HCT116 (cell line): ENCODE measurements around the gene ZNF488. TPM values are rescaled to one million over a fixed set of nuclear protein-coding genes. Genes with fewer than 3 reads are reported as not detected.

Experiments used
- ATAC-seq: fragments of 200-7000 bp; cut with Tn5 transposase; 2 replicates; pipeline ENCODE4 v1.9.1; 2020; ENCODE audit warnings: mild to moderate bottlenecking, moderate library complexity
- BruUV-seq: library from RNA; stranded (reverse); fragments of 400-500 nt; replicated peaks from 2 replicates; lab custom pipeline; 2021; lab: Mats Ljungman, UMichigan
- CTCF ChIA-PET: fragments of 300-600 bp; sonication (Branson Sonifier 250); formaldehyde crosslinking; loops from one replicate; lab custom pipeline; 2021; ENCODE audit warnings: antibody characterized with exemption; lab: Charles Lee
- POLR2A ChIA-PET: fragments of 300-600, 350-600 bp; sonication (Branson Sonifier 250); formaldehyde crosslinking; loops from one replicate; lab custom pipeline; 2021; ENCODE audit warnings: antibody characterized with exemption; lab: Charles Lee
- RAD21 ChIA-PET, 2 experiments: fragments of 300-600 bp; sonication (Branson Sonifier 250); formaldehyde crosslinking; loops; one replicate each; lab custom pipeline; 2023; ENCODE audit warnings: low total read pairs in 2 of 2; ENCODE audit not compliant: uncharacterized antibody in 2 of 2, unreplicated experiment in 2 of 2, low non-redundant PET in 1 of 2; lab: Charles Lee
- DNase-seq: peaks from one replicate; pipeline ENCODE4 v3.0.0-alpha.2; 2010; ENCODE audit warnings: low read depth, low spot score
- H2AFZ ChIP-seq: fragments of 200-600 bp; shearing (Covaris generic), sonication (generic); 2 replicates; pipeline ENCODE4 v1.6.1; 2017; ENCODE audit warnings: low read depth, mixed run types, mixed read lengths, antibody characterized with exemption, low read length; ENCODE audit not compliant: poor library complexity, severe bottlenecking
- H3K27ac ChIP-seq: 2 replicates; pipeline ENCODE4 v1.5.1; 2012; ENCODE audit warnings: low read depth, low read length
- H3K27me3 ChIP-seq: fragments of 200-600 bp; sonication (generic); 2 replicates; pipeline ENCODE4 v1.6.1; 2016; ENCODE audit warnings: mixed run types, low read length, mixed read lengths; ENCODE audit not compliant: insufficient read depth
- H3K36me3 ChIP-seq, 2 experiments: fragments of 200-500 bp in 1 of 2; fragments of 200-600 bp in 1 of 2; sonication (Bioruptor generic) in 1 of 2; sonication (generic) in 1 of 2; 2 replicates each; pipeline versions ENCODE4 v1.5.1 to v1.6.1; 2014 to 2016; ENCODE audit warnings: low read length in 2 of 2, inconsistent platforms in 1 of 2, mixed read lengths in 1 of 2, mixed run types in 1 of 2; ENCODE audit not compliant: insufficient read depth in 2 of 2, control insufficient read depth in 1 of 2
- H3K4me1 ChIP-seq, 2 experiments: fragments of 200-600 bp in 1 of 2; sonication (generic) in 1 of 2; 2 replicates each; pipeline versions ENCODE4 v1.5.1 to v1.6.1; 2012 to 2017; ENCODE audit warnings: low read length in 2 of 2, inconsistent platforms in 1 of 2, mild to moderate bottlenecking in 1 of 2, mixed read lengths in 1 of 2, mixed run types in 1 of 2, moderate library complexity in 1 of 2; ENCODE audit not compliant: insufficient read depth in 2 of 2, control insufficient read depth in 1 of 2
- H3K4me2 ChIP-seq: fragments of 200-600 bp; sonication (generic); 2 replicates; pipeline ENCODE4 v1.6.1; 2017; ENCODE audit warnings: mixed run types, low read length, mixed read lengths
- H3K4me3 ChIP-seq, 2 experiments: fragments of 200-600 bp in 1 of 2; sonication (generic) in 1 of 2; replicated peaks in 1 of 2; 2 replicates each; pipeline ENCODE4 v1.5.1; 2011 to 2016; ENCODE audit warnings: low read length in 2 of 2, control low read depth in 1 of 2, low read depth in 1 of 2, mild to moderate bottlenecking in 1 of 2, mixed read lengths in 1 of 2, mixed run types in 1 of 2
- H3K79me2 ChIP-seq: fragments of 200-600 bp; sonication (generic); 2 replicates; pipeline ENCODE4 v1.6.1; 2017; ENCODE audit warnings: mild to moderate bottlenecking, mixed run types, low read length, moderate library complexity, mixed read lengths; ENCODE audit not compliant: insufficient read depth
- H3K9ac ChIP-seq: fragments of 200-600 bp; sonication (generic); 2 replicates; pipeline ENCODE4 v1.6.1; 2016; ENCODE audit warnings: low read length, mixed read lengths
- H3K9me2 ChIP-seq: fragments of 200-600 bp; sonication (generic), shearing (Covaris generic); 2 replicates; pipeline ENCODE4 v1.6.1; 2017; ENCODE audit warnings: mixed run types, mild to moderate bottlenecking, moderate library complexity; ENCODE audit not compliant: insufficient read depth
- H3K9me3 ChIP-seq, 2 experiments: fragments of 200-500 bp in 1 of 2; fragments of 200-600 bp in 1 of 2; sonication (Bioruptor generic) in 1 of 2; sonication (generic) in 1 of 2; 2 replicates each; pipeline ENCODE4 v1.6.1; 2014 to 2017; ENCODE audit warnings: low read length in 2 of 2, mixed read lengths in 2 of 2, inconsistent platforms in 1 of 2, low read depth in 1 of 2, mild to moderate bottlenecking in 1 of 2, mixed run types in 1 of 2, moderate library complexity in 1 of 2; ENCODE audit not compliant: control insufficient read depth in 1 of 2, insufficient read depth in 1 of 2
- H4K20me1 ChIP-seq: fragments of 200-600 bp; sonication (generic), shearing (Covaris generic); 2 replicates; pipeline ENCODE4 v1.6.1; 2017; ENCODE audit warnings: mixed run types, mild to moderate bottlenecking, moderate library complexity; ENCODE audit not compliant: insufficient read depth
- ATF3 ChIP-seq: IDR thresholded peaks from 2 replicates; pipeline ENCODE4 v1.6.1; 2012
- ELF1 ChIP-seq: IDR thresholded peaks from 2 replicates; pipeline ENCODE4 v1.6.1; 2012; ENCODE audit warnings: low read depth, borderline replicate concordance
- EZH2 ChIP-seq: fragments of 200-600 bp; sonication (generic); IDR thresholded peaks from 2 replicates; pipeline ENCODE4 v1.6.1; 2017; ENCODE audit warnings: antibody characterized with exemption, mixed run types
- EZH2phosphoT487 ChIP-seq: fragments of 200-600 bp; IDR thresholded peaks from 2 replicates; pipeline ENCODE4 v1.6.1; 2018; ENCODE audit warnings: antibody characterized with exemption, borderline replicate concordance
- JUND ChIP-seq: IDR thresholded peaks from 2 replicates; pipeline ENCODE4 v1.6.1; 2012
- MAX ChIP-seq: IDR thresholded peaks from 2 replicates; pipeline ENCODE4 v1.6.1; 2012
- POLR2A ChIP-seq: IDR thresholded peaks from 2 replicates; pipeline ENCODE4 v1.7.0; 2011; ENCODE audit warnings: borderline replicate concordance; ENCODE audit not compliant: insufficient read depth, insufficient read length; ENCODE audit errors: extremely low read depth
- POLR2AphosphoS5 ChIP-seq: IDR thresholded peaks from 2 replicates; pipeline ENCODE4 v1.6.1; 2011; ENCODE audit warnings: mild to moderate bottlenecking, low read depth, low read length, moderate library complexity
- RAD21 ChIP-seq: IDR thresholded peaks from 2 replicates; pipeline ENCODE4 v1.6.1; 2012; ENCODE audit warnings: low read depth, mild to moderate bottlenecking
- SRF ChIP-seq: IDR thresholded peaks from 2 replicates; pipeline ENCODE4 v1.6.1; 2012; ENCODE audit warnings: low read depth
- YY1 ChIP-seq: IDR thresholded peaks from 2 replicates; pipeline ENCODE4 v1.6.1; 2011; ENCODE audit warnings: low read length, low read depth, moderate library complexity, mild to moderate bottlenecking; ENCODE audit not compliant: insufficient replicate concordance; ENCODE audit errors: extremely low read depth
- ZNF274 ChIP-seq: fragments of 200-500 bp; sonication (Bioruptor generic); IDR thresholded peaks from 2 replicates; pipeline ENCODE4 v1.6.1; 2014; ENCODE audit warnings: mild to moderate bottlenecking, low read depth, low read length, inconsistent platforms
- intact Hi-C: fragments of 100-400 bp; cut with micrococcal nuclease; formaldehyde crosslinking; loops from 2 replicates; pipeline ENCODE4 v1.10.0; 2022
- total RNA-seq: library from RNA; stranded (reverse); gene quantifications from one replicate; pipeline ENCODE4 v1.2.1, GENCODE V29; 2021; ENCODE audit not compliant: unreplicated experiment

Gene ZNF488
- total RNA-seq, 1 experiment from 2014 or later: 3.9 TPM

- BruUV-seq: no TSS peak
- H3K27me3 ChIP-seq: no peaks in the 10 kb centered on the region
- H2AFZ ChIP-seq: peak overlapping the region; percentile 42
- peak overlapping the region; percentile 73 for H3K4me2 ChIP-seq
- peak; percentile 5 for ATAC-seq
- no peaks in the 10 kb centered on the region for H3K9me2 ChIP-seq
- TF ChIP-seq RAD21 (no peak), ATF3 (no peak), POLR2AphosphoS5 (no peak), YY1 (no peak), ZNF274 (no peak), SRF (no peak), EZH2phosphoT487 (no peak), ELF1 (no peak), POLR2A (no peak), JUND (no peak), EZH2 (no peak), MAX (no peak)
- TF ChIP-seq, all 23 proteins: peak for 0
- peaks cover 15 to 36% of the 10 kb centered on the region in 2 experiments for H3K4me1 ChIP-seq
- no peaks in the 10 kb centered on the region for H4K20me1 ChIP-seq
- H3K4me3 ChIP-seq: no peak overlapping the region
- RAD21 ChIA-PET: no interaction called here
- H3K79me2 ChIP-seq: no peaks in the 10 kb centered on the region
- POLR2A ChIA-PET: no interaction called here
- CTCF ChIA-PET: no interaction called here
- peak overlapping the region; percentile 44 for H3K9ac ChIP-seq
- DNase-seq: no peak
- H3K9me3 ChIP-seq: no peaks in the 10 kb centered on the region
- peak overlapping the region; percentile 43; the same call in 1 of the 2 replicates for H3K27ac ChIP-seq
- intact Hi-C loops: no loop called here
- H3K36me3 ChIP-seq: no peaks in the 10 kb centered on the region
These were observed 36.4 kb upstream of the ZNF488 start for GRCh38 chr10:47420305-47421056.
